Stimulated activated CD8-positive, alpha-beta memory T cell treated with anti-CD3 and anti-CD28 coated beads, Interleukin-4, amount 100 ng/mL, for 4 hours (primary cell): ENCODE data around the gene PPP1R13L.
A peak's percentile ranks its signal among the peaks of the same experiment; 100 is the strongest.
"Not testable (repeated sequence)": the region's sequence is repeated elsewhere in the genome, so short reads cannot be mapped to it uniquely, and the experiment has no call there.

Experiments used
- DNase-seq, 2 donors: peaks; one replicate each; pipeline ENCODE4 v3.0.0-alpha.2; 2020; ENCODE audit warnings: low read depth in 2 of 2, low spot score in 1 of 2

PPP1R13L gene

DNA sequence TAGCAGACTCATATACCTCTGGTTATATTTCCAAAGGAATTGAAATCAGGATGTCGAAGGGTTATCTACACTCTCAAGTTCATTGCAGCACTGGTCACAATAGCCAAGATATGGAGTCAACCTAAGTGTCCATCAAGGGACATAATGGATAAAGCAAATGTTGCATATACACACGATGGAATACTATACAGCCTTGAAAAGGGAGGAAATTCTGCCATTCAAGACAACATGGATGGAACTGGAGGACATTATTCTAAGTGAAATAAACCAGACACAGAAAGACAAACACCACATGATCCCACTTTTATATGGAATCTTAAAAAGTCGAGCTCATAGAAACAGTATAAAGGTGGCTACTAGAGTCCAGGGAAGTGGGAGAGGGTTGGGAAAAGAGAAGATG lies 32.5 kb upstream of the PPP1R13L start:
- no peak for DNase-seq

DNA sequence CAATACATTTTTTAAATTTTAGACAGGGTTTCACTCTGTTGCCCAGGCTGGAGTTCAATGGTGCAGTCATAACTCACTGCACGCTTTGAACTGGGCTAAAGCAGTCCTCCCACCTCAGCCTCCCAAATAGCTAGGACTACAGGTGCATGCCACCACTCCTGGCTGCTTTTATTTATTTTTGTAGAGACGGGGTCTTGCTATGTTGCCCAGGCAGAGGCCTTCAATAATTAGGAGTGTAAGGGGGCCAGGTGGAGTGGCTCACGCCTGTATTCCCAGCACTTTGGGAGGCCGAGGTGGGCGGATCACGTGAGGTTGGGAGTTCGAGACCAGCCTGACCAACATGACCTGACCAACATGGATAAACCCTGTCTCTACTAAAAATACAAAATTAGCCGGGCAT lies 27.7 kb upstream of the PPP1R13L start:
- DNase-seq, result not testable (repeated sequence)

DNA sequence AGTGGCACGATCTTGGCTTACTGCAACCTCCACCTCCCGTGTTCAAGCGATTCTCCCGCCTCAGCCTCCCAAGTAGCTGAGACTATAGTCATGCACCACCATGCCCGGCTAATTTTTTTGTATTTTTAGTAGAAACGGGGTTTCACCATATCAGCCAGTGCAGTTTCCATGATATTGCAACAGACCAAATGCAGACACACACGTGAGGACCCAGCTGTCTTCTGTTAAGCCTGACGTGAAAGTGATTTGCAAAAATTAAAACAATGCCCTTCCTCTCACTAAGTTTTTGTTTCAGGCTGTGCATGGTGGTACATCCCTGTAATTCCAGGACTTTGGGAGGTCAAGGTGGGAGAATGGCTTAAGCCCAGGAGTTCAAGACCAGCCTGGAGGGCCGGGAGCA lies 26.1 kb upstream of the PPP1R13L start:
- DNase-seq, result not testable (repeated sequence)

DNA sequence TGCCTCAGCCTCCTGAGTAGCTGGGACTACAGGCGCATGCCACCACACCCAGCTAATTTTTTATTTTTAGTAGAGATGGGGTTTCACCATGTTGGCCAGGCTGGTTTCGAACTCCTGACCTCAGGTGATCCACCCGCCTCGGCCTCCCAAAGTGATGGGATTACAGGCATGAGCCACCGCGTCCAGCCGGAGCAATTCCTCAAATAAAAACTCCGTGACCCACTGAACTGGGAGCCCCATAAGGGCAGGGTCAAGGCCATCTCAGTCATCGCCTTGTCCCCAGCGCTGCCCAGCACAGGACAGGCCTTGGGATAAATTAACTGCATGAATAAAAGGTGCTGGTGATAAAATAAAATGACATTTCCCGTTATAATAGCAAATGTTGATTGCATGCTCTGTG lies 25.0 kb upstream of the PPP1R13L start:
- DNase-seq, result not testable (repeated sequence)

DNA sequence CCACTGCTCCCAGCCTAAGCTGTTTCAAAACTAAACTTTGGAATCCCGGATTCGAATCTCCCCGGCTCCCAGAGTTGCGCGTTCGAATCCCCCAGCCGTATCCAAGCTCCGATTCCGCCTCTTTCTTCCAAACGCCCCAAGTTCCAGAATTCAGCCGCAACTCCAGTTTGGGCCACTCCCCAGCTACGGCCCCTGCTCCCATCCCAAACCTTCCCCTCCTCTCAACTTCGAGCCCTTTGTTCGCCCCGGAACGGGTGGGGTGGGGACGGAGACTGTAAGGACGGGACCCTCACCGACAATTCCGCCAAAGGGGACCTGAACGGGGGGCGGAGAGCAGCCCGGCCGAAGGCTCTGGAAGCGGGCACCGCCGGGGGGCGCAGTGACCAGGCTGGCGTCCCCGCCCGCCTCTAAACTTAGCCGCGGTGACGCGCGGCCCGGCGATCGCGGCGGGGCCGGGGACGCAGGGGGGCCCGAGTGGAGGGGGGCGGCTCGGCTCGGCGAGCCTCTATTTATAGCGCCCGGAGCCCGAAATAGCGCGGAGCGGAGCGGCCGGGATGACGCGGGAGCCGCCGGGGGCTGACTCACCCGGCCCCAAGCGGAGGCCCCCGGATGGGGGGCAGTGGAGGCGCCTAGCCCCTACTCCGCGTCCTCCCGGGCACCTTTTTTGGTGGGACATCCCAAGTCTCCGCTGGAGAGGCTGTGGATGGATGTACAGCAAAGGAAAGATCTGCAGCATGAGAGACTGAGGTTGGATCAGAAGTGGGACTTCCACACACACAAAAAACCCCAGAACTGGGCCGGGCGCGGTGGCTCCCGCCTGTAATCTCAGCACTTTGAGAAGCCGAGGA lies 23.7 kb upstream of the PPP1R13L start:
- no peak for DNase-seq

DNA sequence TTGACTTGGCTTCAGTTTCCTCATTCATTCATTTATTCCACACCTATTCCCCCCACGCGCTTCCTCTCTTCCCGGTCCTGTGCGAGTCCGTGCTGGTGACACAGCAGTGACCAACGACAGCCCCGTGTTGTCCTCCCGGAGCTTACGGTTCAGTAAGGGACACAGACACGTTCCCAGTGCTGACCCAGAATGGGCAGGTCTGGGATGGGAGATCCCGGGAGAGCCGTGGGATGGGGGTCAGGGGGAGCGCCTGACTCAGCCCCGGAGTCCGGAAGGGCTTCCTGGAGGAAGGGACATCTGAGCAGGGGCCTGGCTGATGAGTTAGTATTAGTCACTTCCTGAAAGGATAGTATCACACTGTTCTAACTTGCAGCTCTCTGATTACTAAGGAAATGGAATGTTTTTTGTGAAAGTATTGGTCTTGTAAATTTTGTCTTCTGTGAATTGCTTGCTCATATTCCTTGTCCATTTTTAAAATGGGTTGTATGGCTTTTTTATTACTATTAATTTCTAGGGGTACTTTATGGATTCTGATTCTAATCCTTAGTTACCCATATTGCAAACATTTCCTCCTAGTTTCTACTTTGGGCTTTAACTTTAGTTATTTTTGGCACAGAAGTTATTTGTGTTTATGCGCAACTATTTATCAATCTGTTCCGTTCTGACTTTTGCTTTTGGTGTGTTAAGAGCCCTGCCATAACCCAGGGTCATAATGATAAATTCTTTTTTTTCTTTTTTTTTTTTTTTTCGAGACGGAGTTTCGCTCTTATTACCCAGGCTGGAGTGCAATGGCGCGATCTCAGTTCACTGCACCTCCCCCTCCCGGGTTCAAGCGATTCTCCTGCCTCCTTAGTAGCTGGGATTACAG lies 19.6 kb upstream of the PPP1R13L start:
- DNase-seq, result no peak

DNA sequence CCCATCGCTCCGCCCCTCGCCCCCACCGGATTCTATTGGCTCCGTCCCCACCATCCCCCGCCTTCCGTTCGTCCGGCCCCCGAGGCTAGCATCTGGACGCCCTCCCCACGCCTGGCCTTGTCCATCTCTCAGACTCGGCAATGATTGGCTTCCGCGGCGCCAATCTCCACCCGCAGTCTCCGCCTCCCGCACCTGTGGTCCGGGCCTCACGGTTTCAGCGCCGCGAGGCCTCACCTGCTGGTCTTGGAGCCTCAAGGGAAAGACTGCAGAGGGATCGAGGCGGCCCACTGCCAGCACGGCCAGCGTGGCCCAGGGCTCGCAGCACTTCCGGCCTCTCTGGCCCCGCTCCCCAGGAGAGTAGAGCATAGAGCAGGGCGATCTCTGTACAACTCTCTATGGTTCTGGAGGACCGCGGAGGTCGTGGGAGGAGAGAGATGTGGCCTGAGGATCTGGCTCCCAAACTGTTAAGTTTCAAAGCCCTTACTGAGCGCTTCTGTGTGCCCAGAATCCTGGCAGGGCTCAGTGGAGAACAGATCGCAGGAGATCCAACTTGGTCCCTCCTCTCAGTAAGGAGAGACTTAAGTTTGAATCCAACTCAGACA lies 18.8 kb upstream of the PPP1R13L start, which contains the start of gene ERCC1:
Gene ERCC1, minus strand, starts transcription at position 329 of the 602 bp plus-strand sequence. CDS start 543 bp downstream, outside the sequence.
- peak in 1 of 2 donors; percentile 27 for DNase-seq

DNA sequence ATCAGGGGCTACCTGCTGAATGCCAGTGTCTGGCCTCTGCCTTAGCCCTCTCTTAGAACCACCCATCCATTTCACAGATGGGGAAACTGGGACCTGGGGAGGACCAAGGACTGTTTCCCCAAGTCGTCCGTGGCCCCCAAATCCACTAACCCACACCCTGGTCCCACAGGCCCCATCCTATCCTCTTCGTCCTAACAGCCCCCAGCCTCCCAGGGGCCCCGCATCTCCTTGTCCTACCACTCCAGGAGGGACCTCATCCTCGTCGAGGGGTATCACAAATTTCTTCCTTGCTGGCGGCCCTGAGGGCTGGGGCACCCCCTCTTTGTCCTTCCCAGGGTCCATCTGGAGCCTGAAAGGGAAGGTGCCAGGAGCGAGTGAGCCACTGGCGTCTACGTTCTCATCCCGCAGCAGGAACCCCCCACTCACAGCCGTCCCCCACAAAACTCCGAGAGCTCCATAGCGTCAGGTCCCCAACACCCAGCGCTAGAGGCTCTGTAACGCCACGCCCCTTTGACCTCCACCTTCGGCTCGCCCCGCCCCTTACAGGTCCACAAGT lies 18.2 kb upstream of the PPP1R13L start:
- peak; percentile 67 to 69 for DNase-seq

DNA sequence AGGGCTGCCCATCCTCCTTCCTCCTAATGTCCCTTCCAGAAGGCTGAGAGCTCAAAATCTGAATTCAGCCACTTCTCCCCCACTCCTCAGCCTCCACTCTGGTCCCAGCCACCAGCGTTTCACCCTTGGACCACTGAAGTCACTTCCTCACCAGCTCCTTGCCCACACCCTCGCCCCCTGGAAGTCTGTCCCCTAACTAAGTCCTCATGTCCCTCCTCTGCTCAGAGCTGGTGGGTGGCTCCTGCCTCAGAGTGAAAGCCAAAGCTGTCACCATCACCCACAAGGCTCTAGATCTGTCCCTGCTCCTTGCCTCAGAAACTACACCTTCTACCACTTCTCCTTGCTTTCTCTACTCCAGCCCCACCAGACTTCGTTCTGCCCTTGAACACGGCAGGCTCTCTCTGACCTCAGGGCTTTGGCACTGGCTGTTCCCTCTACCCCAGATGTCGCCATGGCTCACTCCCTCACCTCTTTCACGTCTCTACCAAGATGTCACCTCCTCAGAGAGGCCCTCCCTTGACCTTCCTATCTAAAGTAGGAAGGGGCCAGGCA lies 17.2 kb upstream of the PPP1R13L start:
- no peak for DNase-seq

DNA sequence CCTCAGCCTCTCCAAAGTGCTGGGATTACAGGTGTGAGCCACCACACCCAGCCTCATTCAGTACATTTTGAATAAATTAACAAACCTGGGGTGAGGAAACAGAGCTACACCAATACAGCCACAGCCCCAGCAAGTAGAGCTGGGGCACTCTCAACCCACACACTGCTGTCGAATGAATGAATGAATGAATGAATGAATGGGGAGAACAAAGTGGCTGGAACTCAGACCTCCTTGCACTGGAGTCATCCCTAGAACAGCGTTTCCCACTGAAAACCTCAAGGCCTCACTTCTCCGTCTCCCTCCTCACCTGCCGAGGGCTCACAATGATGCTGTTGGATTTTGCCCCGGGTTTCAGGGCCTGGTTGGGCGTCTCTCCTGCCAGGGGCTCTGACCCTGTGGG lies 16.0 kb upstream of the PPP1R13L start:
- DNase-seq, result no peak

DNA sequence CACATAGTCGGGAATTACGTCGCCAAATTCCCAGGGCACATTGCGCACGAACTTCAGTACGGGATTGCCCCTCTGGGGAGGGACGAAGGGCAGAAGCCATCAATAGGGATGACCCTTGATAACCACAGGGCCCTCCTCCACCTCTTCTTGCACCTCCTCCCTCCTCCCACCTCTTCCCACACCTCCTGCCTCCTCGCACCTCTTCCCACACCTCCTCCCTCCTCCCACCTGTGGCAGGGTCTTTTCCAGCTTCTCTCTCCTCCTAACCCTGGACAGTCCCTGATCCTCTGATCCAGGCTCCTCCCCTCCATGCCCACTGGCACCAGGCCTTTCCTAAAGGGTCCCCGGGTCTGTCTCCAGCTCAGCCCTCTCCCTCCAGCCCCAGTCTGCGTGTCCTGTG lies 15.5 kb upstream of the PPP1R13L start:
- DNase-seq, result no peak

DNA sequence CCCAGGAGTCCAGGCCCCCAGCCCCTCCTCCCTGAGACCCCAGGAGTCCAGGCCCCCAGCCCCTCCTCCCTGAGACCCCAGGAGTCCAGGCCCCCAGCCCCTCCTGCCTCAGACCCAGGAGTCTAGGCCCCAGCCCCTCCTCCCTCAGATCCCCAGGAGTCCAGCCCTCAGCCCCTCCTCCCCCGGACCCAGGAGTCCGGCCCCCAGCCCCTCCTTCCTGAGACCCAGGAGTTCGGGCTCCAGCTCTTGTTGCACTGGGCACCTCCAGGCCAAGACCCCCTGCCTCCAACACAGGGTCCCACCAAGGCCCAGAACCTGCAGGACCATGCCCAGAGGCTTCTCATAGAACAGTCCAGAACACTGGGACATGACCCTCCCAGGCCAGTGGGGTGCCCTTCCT lies 15.0 kb upstream of the PPP1R13L start:
- DNase-seq, result no peak

DNA sequence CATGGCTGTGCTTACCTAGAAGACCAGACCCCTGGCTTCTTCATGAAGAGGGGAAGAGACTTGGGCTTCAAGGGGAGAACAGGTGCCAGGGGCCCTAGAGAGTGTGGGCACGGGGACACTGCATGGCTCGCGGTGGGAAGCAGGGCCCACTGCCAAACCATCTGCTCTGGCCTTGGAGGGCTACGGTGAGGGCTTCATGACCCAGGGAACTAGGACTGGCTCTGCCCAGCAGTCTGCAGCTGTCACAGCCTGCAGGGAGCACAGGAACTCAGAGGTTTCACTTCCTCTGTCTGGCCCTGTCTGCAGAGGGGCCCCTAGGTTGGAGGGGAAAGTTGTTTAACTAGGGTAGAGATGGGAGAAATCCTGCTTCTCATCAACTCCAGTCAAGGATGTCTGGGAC lies 14.5 kb upstream of the PPP1R13L start:
- DNase-seq, result no peak

DNA sequence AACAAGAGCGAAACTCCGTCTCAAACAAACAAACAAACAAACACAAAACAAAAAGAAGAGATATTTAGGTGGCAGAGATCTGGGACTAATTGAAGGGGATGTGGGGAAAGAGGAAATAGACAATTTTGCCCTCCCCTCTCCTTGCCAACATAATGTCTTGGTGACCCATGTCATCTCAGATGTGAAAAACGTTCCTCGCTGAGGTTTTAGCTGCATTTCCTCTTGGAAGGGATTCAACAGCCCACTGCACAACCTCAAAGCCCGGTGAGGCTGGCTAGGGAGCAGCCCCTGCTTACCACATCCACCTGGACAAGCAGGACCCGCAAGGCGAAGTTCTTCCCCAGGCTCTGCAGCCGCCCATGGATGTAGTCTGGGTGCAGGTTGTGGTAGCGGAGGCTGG lies 13.9 kb upstream of the PPP1R13L start:
- no peak for DNase-seq

DNA sequence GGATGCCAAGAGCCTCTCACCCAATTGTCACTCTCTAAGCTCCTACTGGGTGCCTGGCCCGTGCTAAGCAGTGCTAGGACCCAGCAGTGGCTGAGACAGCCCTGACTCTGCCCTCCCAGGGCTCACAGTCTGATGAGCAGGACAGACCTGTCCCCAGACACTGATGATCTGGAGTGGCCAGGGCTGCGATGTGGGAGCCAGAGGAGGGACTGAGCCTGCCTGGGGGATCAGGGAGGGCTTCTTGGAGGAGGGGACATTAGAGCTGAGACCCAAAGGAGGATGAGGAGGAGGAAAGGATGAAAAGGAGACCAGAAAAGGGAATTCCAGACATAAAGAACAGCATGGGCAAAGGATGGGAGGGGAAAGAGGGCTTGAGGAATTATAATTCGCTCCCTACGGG lies 12.3 kb upstream of the PPP1R13L start:
- no peak for DNase-seq

DNA sequence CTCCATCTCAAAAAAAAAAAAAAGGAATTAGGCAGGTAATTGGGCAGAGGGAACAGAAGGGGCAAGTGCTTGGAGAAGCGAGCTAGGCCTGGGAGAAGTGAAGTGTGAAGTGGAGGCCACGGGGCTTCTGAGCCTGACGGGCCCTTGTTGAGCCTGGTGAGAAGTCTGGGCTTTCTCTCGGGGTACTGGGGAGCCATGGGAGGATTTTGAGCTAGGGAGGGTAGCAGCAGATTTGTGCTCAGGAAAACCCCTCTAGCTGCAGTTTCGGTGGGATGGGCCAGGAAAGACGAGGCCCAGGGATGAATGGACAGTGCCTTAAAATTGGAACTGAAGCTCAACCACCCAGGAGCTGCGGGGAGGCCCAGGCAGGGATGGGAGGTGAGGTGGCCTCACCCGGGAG lies 9.6 kb upstream of the PPP1R13L start:
- no peak for DNase-seq

DNA sequence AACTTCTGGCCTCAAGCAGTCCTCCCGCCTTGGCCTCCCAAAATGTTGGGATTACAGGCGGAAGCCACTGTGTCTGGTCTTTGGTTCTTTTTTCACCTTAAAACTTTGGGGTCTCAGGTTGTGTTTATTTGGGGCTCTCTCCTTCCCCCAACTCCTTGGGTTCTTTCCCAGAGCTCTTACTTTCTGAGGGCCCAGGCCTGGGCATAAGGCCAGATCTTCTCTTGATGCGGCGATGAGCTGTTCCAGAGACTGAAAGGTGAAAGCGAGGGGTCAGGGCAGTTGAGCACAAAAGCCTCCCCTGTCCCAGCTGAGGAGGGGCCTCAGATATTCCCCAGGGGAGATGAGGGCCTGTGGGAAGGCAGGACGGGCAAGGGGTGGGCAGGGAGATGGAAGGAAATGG lies 8.6 kb upstream of the PPP1R13L start:
- no peak for DNase-seq

DNA sequence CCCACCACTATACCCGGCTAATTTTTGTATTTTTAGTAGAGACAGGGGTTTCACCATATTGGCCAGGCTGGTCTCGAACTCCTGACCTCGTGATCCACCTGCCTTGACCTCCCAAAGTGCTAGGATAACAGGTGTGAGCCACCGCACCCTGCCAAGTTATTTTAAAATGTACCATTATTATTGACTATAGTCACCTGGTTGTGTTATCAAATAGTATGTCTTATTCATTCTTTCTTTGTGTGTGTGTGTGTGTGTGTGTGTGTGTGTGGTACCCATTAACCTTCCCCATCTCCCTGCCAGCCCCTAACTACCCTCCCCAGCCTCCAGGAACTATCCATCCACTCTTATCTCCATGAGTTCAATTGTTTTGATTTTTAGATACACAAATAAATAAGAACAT lies 5.5 kb upstream of the PPP1R13L start:
- not testable (repeated sequence) for DNase-seq

DNA sequence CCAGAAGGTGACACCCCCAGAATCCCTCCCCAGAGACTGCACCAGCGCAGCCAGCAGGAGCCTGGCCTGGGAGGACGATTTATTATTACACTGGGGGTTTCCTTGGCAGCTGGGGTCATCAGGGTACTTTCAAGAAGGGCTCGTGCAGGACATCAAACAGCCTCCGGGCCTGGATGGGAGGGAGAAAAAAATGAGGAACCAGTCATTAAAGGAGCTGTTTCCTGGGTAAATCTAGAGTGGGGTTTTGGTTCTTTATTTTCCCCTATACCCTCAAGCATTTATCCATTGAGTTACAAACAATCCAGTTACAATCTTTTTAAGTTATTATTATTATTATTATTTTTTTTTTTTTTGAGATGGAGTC lies 4.7 kb upstream of the PPP1R13L start:
- no peak for DNase-seq

DNA sequence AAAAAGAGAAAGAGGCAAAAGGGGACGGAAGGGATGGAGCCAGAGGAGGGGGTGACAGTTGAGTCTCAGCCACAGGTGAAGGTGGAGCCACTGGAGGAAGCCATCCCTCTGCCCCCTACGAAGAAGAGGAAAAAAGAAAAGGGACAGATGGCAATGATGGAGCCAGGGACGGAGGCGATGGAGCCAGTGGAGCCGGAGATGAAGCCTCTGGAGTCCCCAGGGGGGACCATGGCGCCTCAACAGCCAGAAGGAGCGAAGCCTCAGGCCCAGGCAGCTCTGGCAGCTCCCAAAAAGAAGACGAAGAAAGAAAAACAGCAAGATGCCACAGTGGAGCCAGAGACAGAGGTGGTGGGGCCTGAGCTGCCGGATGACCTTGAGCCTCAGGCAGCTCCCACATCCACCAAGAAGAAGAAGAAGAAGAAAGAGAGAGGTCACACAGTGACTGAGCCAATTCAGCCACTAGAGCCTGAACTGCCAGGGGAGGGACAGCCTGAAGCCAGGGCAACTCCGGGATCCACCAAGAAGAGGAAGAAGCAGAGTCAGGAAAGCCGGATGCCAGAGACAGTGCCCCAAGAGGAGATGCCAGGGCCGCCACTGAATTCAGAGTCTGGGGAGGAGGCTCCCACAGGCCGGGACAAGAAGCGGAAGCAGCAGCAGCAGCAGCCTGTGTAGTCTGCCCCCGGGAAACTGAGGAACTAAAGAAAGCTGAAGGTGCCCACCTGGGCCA lies 4.1 kb upstream of the PPP1R13L start:
- no peak for DNase-seq

DNA sequence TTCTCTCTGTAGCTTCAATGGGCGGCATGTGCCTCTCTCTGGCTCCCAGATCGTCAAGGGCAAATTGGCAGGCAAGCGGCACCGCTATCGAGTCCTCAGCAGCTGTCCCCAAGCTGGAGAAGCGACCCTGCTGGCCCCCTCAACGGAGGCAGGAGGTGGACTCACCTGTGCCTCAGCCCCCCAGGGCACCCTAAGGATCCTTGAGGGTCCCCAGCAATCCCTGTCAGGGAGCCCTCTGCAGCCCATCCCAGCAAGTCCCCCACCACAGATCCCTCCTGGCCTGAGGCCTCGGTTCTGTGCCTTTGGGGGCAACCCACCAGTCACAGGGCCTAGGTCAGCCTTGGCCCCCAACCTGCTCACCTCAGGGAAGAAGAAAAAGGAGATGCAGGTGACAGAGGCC lies 3.3 kb upstream of the PPP1R13L start:
- no peak for DNase-seq
